GM12878 (cell line): ENCODE measurements around the gene E2F2. TPM values are rescaled to one million over a fixed set of nuclear protein-coding genes. Genes with fewer than 3 reads are reported as not detected.

Experiments used
- ATAC-seq: fragments of 200-7000 bp; cut with Tn5 transposase; 3 replicates; pipeline ENCODE4 v1.9.1; 2020; ENCODE audit warnings: mild to moderate bottlenecking, moderate library complexity
- BruUV-seq: library from RNA; stranded (reverse); fragments of 400-500 nt; replicated peaks from 2 replicates; lab custom pipeline; 2021; lab: Mats Ljungman, UMichigan
- CTCF ChIA-PET: fragments of 300-600 bp; sonication (Branson Sonifier 250); formaldehyde crosslinking; extraction: SDS; loops from one replicate; lab custom pipeline; 2021; ENCODE audit warnings: inconsistent platforms; lab: Yijun Ruan, JAX
- POLR2A ChIA-PET: fragments of 350-600 bp; formaldehyde crosslinking; extraction: SDS; loops from one replicate; lab custom pipeline; 2021; ENCODE audit warnings: inconsistent platforms; lab: Charles Lee
- RAD21 ChIA-PET: fragments of 300-600 bp; sonication (Branson Sonifier 250); formaldehyde crosslinking; loops from one replicate; lab custom pipeline; 2023; ENCODE audit warnings: antibody characterized with exemption; ENCODE audit not compliant: unreplicated experiment; lab: Charles Lee
- SMC1A ChIA-PET: fragments of 300-600 bp; sonication (Branson Sonifier 250); formaldehyde crosslinking; loops from one replicate; lab custom pipeline; 2023; ENCODE audit not compliant: unreplicated experiment, uncharacterized antibody; lab: Charles Lee
- DNase-seq: peaks from one replicate; pipeline ENCODE4 v3.0.0-alpha.2; 2011; ENCODE audit warnings: low read depth, low spot score
- FAIRE-seq: peaks from 3 replicates; lab custom pipeline; 2011; peaks lifted over from hg19 to GRCh38; lab: Jason Lieb, UNC
- H2AFZ ChIP-seq: 2 replicates; pipeline ENCODE4 v1.6.0; 2011; ENCODE audit warnings: low read depth, low read length, control low read depth; ENCODE audit not compliant: control insufficient read depth
- H3K27ac ChIP-seq: 2 replicates; pipeline ENCODE4 v1.5.1; 2011; ENCODE audit warnings: control low read depth; ENCODE audit not compliant: control insufficient read depth, insufficient read depth
- H3K27me3 ChIP-seq, 2 experiments: replicated peaks in 1 of 2; 2 replicates each; pipeline versions ENCODE4 v1.6.0 to v1.6.1; 2011; ENCODE audit warnings: low read length in 1 of 2; ENCODE audit not compliant: control insufficient read depth in 2 of 2, insufficient read depth in 2 of 2
- H3K36me3 ChIP-seq, 2 experiments: 2 replicates each; pipeline ENCODE4 v1.5.1; 2011; ENCODE audit warnings: low read length in 1 of 2; ENCODE audit not compliant: control insufficient read depth in 2 of 2, insufficient read depth in 2 of 2
- H3K4me1 ChIP-seq: 2 replicates; pipeline ENCODE4 v1.6.1; 2011; ENCODE audit warnings: mild to moderate bottlenecking, low read length, moderate library complexity, mixed read lengths; ENCODE audit not compliant: control insufficient read depth, insufficient read depth
- H3K4me2 ChIP-seq: 2 replicates; pipeline ENCODE4 v1.6.0; 2011; ENCODE audit warnings: control low read depth; ENCODE audit not compliant: control insufficient read depth, insufficient read depth
- H3K4me3 ChIP-seq: fragments of 200-600 bp; sonication (generic); 2 replicates; pipeline ENCODE4 v1.5.1; 2016
- H3K79me2 ChIP-seq: 2 replicates; pipeline ENCODE4 v1.6.0; 2011; ENCODE audit warnings: low read length; ENCODE audit not compliant: control insufficient read depth, insufficient read depth
- H3K9ac ChIP-seq: 2 replicates; pipeline ENCODE4 v1.8.0; 2011; ENCODE audit warnings: low read length, control low read depth, mixed read lengths; ENCODE audit not compliant: control insufficient read depth, insufficient read depth
- H3K9me3 ChIP-seq: replicated peaks from 3 replicates; pipeline ENCODE4 v1.5.1; 2011; ENCODE audit warnings: mild to moderate bottlenecking, low read length; ENCODE audit not compliant: control insufficient read depth, insufficient read depth
- H4K20me1 ChIP-seq: 2 replicates; pipeline ENCODE4 v1.6.0; 2011; ENCODE audit not compliant: control insufficient read depth, insufficient read depth
- HDGF ChIP-seq: fragments of 450-650 bp; IDR thresholded peaks from 2 replicates; pipeline ENCODE4 v1.6.1; 2016; ENCODE audit warnings: antibody characterized with exemption
- WGBS: methylation state at CpG from one replicate; pipeline ENCODE4 v1.1.6; 2016; ENCODE audit warnings: low lambda C conversion rate; ENCODE audit not compliant: insufficient replicate concordance, insufficient coverage; ENCODE audit errors: missing lambda C conversion rate; 5-methylcytosine and 5-hydroxymethylcytosine counted together
- in situ Hi-C: fragments of 300-500 bp; cut with MboI; formaldehyde crosslinking; loops from 9 replicates; pipeline ENCODE4 v1.14.3; 2018; ENCODE audit warnings: mixed read lengths
- intact Hi-C: fragments of 100-400 bp; cut with micrococcal nuclease; formaldehyde crosslinking; loops from one replicate; pipeline ENCODE4 v1.14.2; 2022; ENCODE audit not compliant: unreplicated experiment
- polyA plus RNA-seq, 11 experiments: library from polyadenylated mRNA; depleted of rRNA in 4 of 11; unstranded in 6 of 11; stranded (reverse) in 5 of 11; fragments of >200 nt; fragmentation: Nextera tagmentation in 4 of 11; fragmentation: Illumina TruSeq in 1 of 11; extraction: Ambion mirVana in 4 of 11; extraction: Trizol in 1 of 11; gene quantifications; 1 replicate in 1 of 11; 2 replicates in 10 of 11; pipeline versions ENCODE4 v1.2.1 to v1.2.3, GENCODE V29; 2011 to 2016; ENCODE audit warnings: inconsistent platforms in 2 of 11, missing spikeins in 2 of 11, low read depth in 1 of 11
- total RNA-seq, 4 experiments: library from RNA; depleted of rRNA in 3 of 4; stranded (reverse); fragments of >200 nt in 3 of 4; fragmentation: Illumina TruSeq in 1 of 4; extraction: Trizol in 1 of 4; gene quantifications; 2 replicates each; pipeline versions ENCODE4 v1.2.1 to v1.2.3, GENCODE V29; 2013 to 2021
- TF ChIP-seq, protein P1 (sequence below): fragments of 450-650 bp; IDR thresholded peaks from 2 replicates; pipeline ENCODE4 v1.6.1; 2017; ENCODE audit warnings: low read depth, mild to moderate bottlenecking, moderate library complexity

The E2F2 gene
- total and polyA plus RNA-seq, 10 of the 15 experiments (the other 5 are each of a cell fraction or from before 2014, with no cell fraction given): 3.8 to 27.2 (median 14.6) TPM

DNA sequence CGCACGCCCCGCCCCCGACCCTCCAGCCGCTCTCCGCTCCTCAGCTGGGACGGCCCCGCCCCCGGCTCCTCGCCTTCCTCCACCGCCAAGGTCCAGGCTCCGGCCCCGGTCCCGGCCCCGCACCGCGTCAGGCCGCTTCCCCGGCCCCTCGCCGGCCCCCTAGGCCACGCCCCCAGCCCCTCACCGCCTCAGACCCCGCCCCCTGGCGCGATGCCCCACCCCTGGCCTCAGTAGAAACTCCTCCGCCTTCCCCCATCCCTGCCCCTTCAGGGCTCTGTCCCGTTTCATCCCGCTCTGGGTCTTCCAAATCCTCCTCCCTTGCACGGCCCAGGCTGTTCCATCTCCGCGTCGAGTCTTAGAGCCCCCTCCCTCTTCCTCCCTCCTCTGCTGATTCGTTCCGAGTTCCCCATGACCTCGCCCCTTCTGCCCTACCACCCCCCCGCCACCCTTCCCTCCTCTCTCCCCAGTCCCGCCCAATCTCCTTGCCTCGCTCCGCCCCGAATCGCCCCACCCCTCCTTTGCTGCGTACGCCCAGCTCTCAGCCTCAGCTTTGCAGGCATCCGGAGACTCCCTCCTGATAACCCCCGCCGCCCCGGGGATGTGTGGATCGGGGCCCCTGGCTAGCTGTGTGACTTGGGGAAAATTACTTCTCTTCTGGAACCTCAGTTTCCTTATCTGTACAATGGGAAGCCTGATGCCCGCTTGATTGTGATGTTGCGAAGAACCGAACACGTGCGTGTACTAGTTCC, 46.6 kb downstream of the E2F2 start:
- in situ Hi-C loops: no loop called here
- TF ChIP-seq, protein P1, sequence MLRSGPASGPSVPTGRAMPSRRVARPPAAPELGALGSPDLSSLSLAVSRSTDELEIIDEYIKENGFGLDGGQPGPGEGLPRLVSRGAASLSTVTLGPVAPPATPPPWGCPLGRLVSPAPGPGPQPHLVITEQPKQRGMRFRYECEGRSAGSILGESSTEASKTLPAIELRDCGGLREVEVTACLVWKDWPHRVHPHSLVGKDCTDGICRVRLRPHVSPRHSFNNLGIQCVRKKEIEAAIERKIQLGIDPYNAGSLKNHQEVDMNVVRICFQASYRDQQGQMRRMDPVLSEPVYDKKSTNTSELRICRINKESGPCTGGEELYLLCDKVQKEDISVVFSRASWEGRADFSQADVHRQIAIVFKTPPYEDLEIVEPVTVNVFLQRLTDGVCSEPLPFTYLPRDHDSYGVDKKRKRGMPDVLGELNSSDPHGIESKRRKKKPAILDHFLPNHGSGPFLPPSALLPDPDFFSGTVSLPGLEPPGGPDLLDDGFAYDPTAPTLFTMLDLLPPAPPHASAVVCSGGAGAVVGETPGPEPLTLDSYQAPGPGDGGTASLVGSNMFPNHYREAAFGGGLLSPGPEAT: no peak
- peak; percentile 38; the same call in 1 of the 2 replicates for TF ChIP-seq HDGF
- ChIA-PET POLR2A (interaction anchor here (0.7 kb wide), 1 partner anchor 80 kb away, joined by 3 read pairs; no protein-coding TSS in a partner anchor), RAD21 (interaction anchor here (0.7 to 3.2 kb wide), 2 partner anchors 13 to 56 kb away, joined by 3 to 16 read pairs; no protein-coding TSS in a partner anchor), SMC1A (interaction anchor here (2.0 kb wide), 1 partner anchor 13 kb away, joined by 9 read pairs; no protein-coding TSS in a partner anchor), CTCF (interaction anchor here (3.7 kb wide), 1 partner anchor 13 kb away, joined by 19 read pairs; no protein-coding TSS in a partner anchor)
- Histone ChIP-seq H3K9ac (no peak overlapping the region), H3K9me3 (no peaks in the 10 kb centered on the region), H3K27ac (no peak overlapping the region), H3K36me3 (no peaks in the 10 kb centered on the region), H4K20me1 (no peaks in the 10 kb centered on the region; the same call in 1 of the 2 replicates), H3K4me3 (peak overlapping the region; percentile 58; the same call in 1 of the 2 replicates), H3K4me1 (peaks cover 15% of the 10 kb centered on the region), H3K4me2 (peak overlapping the region; percentile 62; the same call in 1 of the 2 replicates), H2AFZ (peak overlapping the region; percentile 90), H3K79me2 (no peaks in the 10 kb centered on the region), H3K27me3 (peaks cover 6 to 14% of the 10 kb centered on the region in 2 experiments)
- FAIRE-seq (no peak), ATAC-seq (peak; percentile 91), DNase-seq (peak; percentile 30)
- BruUV-seq: no TSS peak
- 12% methylated on average over 15 of the region's 54 CpGs for WGBS
- intact Hi-C loops: no loop called here
